ENCODE data around the gene XYLT2.

GRCh38 chr17:50316016-50316587, 29.8 kb upstream of the XYLT2 start:
- TF ChIP-seq, protein P1, sequence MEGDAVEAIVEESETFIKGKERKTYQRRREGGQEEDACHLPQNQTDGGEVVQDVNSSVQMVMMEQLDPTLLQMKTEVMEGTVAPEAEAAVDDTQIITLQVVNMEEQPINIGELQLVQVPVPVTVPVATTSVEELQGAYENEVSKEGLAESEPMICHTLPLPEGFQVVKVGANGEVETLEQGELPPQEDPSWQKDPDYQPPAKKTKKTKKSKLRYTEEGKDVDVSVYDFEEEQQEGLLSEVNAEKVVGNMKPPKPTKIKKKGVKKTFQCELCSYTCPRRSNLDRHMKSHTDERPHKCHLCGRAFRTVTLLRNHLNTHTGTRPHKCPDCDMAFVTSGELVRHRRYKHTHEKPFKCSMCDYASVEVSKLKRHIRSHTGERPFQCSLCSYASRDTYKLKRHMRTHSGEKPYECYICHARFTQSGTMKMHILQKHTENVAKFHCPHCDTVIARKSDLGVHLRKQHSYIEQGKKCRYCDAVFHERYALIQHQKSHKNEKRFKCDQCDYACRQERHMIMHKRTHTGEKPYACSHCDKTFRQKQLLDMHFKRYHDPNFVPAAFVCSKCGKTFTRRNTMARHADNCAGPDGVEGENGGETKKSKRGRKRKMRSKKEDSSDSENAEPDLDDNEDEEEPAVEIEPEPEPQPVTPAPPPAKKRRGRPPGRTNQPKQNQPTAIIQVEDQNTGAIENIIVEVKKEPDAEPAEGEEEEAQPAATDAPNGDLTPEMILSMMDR (conservative IDR thresholded peaks at IDR 0.05), result no peak
- TF ChIP-seq ZFX (IDR thresholded peaks at IDR 0.05), result no peak

Data from C4-2B (cell line).